Common myeloid progenitor, CD34-positive (primary cell): ENCODE measurements around the gene ZMYM3.

Experiments used
- CTCF ChIA-PET: fragments of 350-600 bp; sonication (Branson Sonifier 250); formaldehyde crosslinking; loops from one replicate; lab custom pipeline; 2021; ENCODE audit warnings: antibody characterized with exemption; lab: Charles Lee
- POLR2A ChIA-PET: fragments of 350-600 bp; sonication (Branson Sonifier 250); formaldehyde crosslinking; loops from one replicate; lab custom pipeline; 2021; ENCODE audit warnings: antibody characterized with exemption; lab: Charles Lee
- DNase-seq, 3 donors: peaks; one replicate each; pipeline versions ENCODE4 v3.0.0 to v3.0.0-alpha.2; 2013
- H3K27ac ChIP-seq, 2 experiments: 1 replicate in 1 of 2; 2 replicates in 1 of 2; pipeline ENCODE4 v1.7.0; 2013; ENCODE audit warnings: inconsistent platforms in 2 of 2, low read length in 2 of 2, mild to moderate bottlenecking in 2 of 2, low read depth in 1 of 2, moderate library complexity in 1 of 2; ENCODE audit not compliant: severe bottlenecking in 2 of 2, insufficient read depth in 1 of 2, poor library complexity in 1 of 2
- H3K27me3 ChIP-seq, 5 experiments: replicated peaks in 2 of 5; 1 replicate in 3 of 5; 2 replicates in 2 of 5; pipeline versions ENCODE4 v1.6.1 to v1.7.0; 2013; ENCODE audit warnings: low read length in 4 of 5, mild to moderate bottlenecking in 2 of 5, moderate library complexity in 2 of 5, inconsistent platforms in 1 of 5; ENCODE audit not compliant: insufficient read depth in 5 of 5, control insufficient read depth in 4 of 5
- H3K36me3 ChIP-seq, 4 experiments: 1 replicate in 2 of 4; 2 replicates in 2 of 4; pipeline versions ENCODE4 v1.6.1 to v1.7.0; 2013; ENCODE audit warnings: low read length in 3 of 4, control low read depth in 1 of 4, mild to moderate bottlenecking in 1 of 4; ENCODE audit not compliant: control insufficient read depth in 4 of 4, insufficient read depth in 4 of 4
- H3K4me1 ChIP-seq, 4 experiments: 1 replicate in 3 of 4; 2 replicates in 1 of 4; pipeline versions ENCODE4 v1.6.1 to v1.7.1; 2013; ENCODE audit warnings: low read length in 3 of 4, mild to moderate bottlenecking in 3 of 4, control low read depth in 1 of 4, inconsistent platforms in 1 of 4, moderate library complexity in 1 of 4; ENCODE audit not compliant: control insufficient read depth in 4 of 4, insufficient read depth in 4 of 4; ENCODE audit errors: control extremely low read depth in 1 of 4
- H3K4me3 ChIP-seq, 7 experiments: 1 replicate in 4 of 7; 2 replicates in 3 of 7; pipeline versions ENCODE4 v1.5.1 to v1.7.0; 2013; ENCODE audit warnings: mild to moderate bottlenecking in 7 of 7, low read length in 6 of 7, moderate library complexity in 6 of 7, inconsistent platforms in 2 of 7, low read depth in 2 of 7, control low read depth in 1 of 7; ENCODE audit not compliant: insufficient read depth in 4 of 7, control insufficient read depth in 1 of 7; ENCODE audit errors: extremely low read depth in 1 of 7
- H3K9me3 ChIP-seq, 5 experiments: 1 replicate in 4 of 5; 2 replicates in 1 of 5; pipeline versions ENCODE4 v1.6.1 to v1.7.1; 2013; ENCODE audit warnings: low read length in 4 of 5, mild to moderate bottlenecking in 2 of 5, inconsistent platforms in 1 of 5, low read depth in 1 of 5, moderate library complexity in 1 of 5; ENCODE audit not compliant: control insufficient read depth in 4 of 5, insufficient read depth in 2 of 5; ENCODE audit errors: control extremely low read depth in 1 of 5
- WGBS: methylation state at CpG from one replicate; pipeline ENCODE4 v1.1.5; 2013; ENCODE audit not compliant: insufficient coverage; 5-methylcytosine and 5-hydroxymethylcytosine counted together

Gene ZMYM3

DNA sequence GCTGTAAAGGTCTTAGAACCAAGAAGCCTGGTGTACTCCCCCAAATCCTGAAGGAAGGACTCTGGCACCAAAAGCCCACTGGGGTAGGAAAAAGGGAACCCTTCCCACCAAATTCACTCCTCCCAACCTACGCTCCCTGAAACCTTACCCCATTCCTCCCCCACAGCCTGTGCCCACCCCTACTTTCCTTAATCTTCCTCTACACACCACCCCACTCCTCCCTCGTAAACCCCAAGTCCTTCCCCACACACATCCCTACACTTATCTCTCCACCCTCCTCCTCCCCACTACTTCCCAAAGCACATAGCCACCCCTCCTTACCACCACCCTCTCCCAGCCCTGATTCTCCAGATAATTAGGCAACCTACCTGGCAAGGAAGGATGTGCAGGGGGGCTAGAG lies 1.7 kb downstream of the ZMYM3 start:
- 66% methylated on average over 2 of the region's 2 CpGs for WGBS
- Histone ChIP-seq H3K4me3 (peak overlapping the region in 6 of 7 experiments; percentile 50 to 92 (median 76)), H3K36me3 (peaks cover 4 to 35% (median 23%) of the 10 kb centered on the region in 4 experiments), H3K4me1 (peaks cover 0 to 34% (median 30%) of the 10 kb centered on the region in 4 experiments), H3K9me3 (peaks cover 0 to 1% (median 0%) of the 10 kb centered on the region in 5 experiments), H3K27ac (peak overlapping the region in 1 of 2 experiments; percentile 83), H3K27me3 (no peaks in the 10 kb centered on the region)
- no peak for DNase-seq
- ChIA-PET CTCF (interaction anchor here (1.1 to 1.2 kb wide), 3 partner anchors 8 to 72 kb away, joined by 3 read pairs; partner anchors contain the start of gene NONO), POLR2A (no interaction called here)

DNA sequence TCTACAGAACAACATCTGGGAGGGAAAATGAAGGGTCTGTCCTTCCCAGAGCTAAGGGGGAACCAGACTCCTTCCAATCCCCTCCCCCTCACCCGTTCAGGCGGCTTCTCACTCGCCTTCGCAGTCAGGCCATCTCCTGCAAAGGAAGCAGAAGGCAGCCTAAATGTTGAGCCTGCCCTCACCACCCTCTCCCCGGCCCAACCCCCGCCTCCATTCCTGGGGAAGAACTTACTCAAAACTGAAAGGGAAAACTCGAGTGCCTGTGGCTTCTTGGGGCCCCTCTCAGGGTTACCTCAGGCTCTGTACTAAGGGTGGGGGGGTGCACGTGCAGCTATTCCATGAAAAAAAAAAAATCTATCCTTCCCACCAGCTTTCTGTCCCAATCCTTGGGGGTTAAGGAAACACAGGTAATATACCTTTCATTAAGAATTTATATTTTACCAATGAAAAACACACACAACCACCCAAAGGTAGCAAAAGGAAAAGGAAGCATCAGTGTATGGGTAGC lies 2.4 kb downstream of the ZMYM3 start:
- Histone ChIP-seq H3K4me1 (peaks cover 0 to 34% (median 30%) of the 10 kb centered on the region in 4 experiments), H3K36me3 (peaks cover 9 to 42% (median 29%) of the 10 kb centered on the region in 4 experiments), H3K4me3 (peak overlapping the region in 5 of 7 experiments; percentile 50 to 92 (median 73)), H3K27me3 (no peaks in the 10 kb centered on the region), H3K27ac (peak overlapping the region in 1 of 2 experiments; percentile 39), H3K9me3 (peaks cover 0 to 1% (median 0%) of the 10 kb centered on the region in 5 experiments)
- ChIA-PET POLR2A (no interaction called here), CTCF (interaction anchor here (0.7 to 1.2 kb wide), 2 partner anchors 24 to 32 kb away, joined by 3 read pairs; partner anchors contain the start of gene NONO)
- 16% methylated on average over 4 of the region's 8 CpGs for WGBS
- peak in 2 of 3 donors; percentile 48 to 55 for DNase-seq

DNA sequence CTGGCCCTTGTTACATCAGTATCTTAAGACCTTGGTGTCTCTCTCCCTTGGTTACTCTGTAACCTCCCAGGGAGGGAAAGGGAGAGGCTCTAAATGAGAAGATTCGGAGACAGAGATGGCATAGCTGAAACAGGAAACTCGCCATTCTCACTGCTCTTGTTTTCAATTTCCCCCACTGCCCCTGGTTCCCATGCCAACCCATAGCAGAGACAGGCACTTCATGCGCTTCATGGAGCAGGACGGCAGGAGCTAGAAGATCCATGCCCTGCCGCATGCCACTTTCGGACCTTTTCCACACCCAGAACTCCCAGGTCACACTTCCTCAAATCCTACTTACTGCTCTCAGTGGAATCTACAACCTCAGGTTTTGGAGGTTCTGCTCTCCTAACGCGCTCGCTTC lies 3.1 kb downstream of the ZMYM3 start:
- no peaks in the 10 kb centered on the region for H3K27me3 ChIP-seq
- H3K9me3 ChIP-seq, result peaks cover 0 to 1% (median 0%) of the 10 kb centered on the region in 5 experiments
- CTCF ChIA-PET, result no interaction called here
- peak overlapping the region in 3 of 7 experiments; percentile 15 to 92 (median 71) for H3K4me3 ChIP-seq
- no peak for DNase-seq
- H3K4me1 ChIP-seq, result peaks cover 0 to 32% (median 29%) of the 10 kb centered on the region in 4 experiments
- 50% methylated on average over 3 of the region's 9 CpGs for WGBS
- peak overlapping the region in 1 of 2 experiments; percentile 39 for H3K27ac ChIP-seq
- POLR2A ChIA-PET, result no interaction called here
- peaks cover 10 to 47% (median 32%) of the 10 kb centered on the region in 4 experiments for H3K36me3 ChIP-seq

DNA sequence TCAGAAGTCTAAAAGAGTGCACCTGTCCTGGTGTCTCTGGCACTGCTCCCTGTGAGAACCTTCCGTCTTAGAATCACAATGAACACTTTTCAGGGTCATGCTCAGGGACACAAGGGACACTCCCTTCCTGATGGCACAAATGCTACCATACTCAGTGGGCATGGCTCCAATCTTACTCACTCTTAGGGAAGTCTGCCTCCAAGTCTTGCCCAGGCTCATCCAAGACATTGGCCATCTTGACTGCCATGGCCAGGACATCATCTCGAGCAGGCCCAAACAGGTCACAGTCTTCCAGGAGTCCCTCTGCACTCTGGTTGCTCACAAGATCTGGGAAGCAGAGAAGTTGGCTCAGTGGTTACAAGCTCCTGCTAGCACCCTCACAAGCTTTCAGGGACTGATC lies 8.8 kb downstream of the ZMYM3 start:
- Histone ChIP-seq H3K9me3 (peaks cover 0 to under 1% (median 0%) of the 10 kb centered on the region in 5 experiments), H3K36me3 (peaks cover 20 to 96% (median 58%) of the 10 kb centered on the region in 4 experiments), H3K27ac (no peak overlapping the region), H3K27me3 (no peaks in the 10 kb centered on the region), H3K4me3 (peak overlapping the region in 1 of 7 experiments; percentile 2), H3K4me1 (no peaks in the 10 kb centered on the region)
- POLR2A ChIA-PET, result no interaction called here
- DNase-seq, result no peak
- CTCF ChIA-PET, result interaction anchor here (1.3 kb wide), 1 partner anchor 9 kb away, joined by 3 read pairs; the partner anchor contains the start of gene ZMYM3
- WGBS, result 90% methylated on average over 2 of the region's 2 CpGs

DNA sequence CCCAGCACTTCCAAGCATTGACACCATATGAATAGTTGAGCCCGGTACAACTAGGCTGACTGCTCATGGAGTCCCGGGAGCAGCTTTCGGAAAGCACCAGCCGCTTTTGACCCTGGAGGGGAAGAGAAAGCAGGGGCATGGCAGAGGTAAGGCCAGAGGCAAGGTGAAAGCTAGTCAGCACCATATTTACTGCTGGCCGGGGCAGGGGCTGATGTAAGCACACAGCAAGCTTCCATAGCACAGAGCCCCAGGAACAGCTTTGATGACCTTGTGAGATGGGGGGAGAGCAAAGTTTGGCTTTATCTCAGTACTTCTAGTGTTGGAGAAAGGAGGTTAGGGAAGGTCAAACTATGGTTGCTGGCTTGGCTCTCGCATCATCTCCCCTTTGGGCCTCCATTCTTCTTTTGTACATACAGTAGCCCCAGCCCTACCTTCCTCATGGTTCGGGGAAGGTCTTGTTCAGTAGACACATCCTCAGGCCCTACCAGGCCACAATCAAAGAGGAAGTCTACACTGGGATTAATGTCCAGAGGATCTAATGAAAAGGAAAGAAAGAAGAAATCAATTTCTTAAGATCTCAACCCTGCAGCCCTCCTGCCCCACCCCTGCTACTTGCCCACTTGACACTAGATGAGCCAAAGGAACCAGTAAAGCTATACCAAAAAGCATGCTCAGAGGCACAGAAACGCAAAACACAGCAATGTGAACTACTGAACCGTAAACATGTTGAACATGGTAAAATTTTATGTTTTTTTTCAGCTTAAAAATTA lies 9.4 kb downstream of the ZMYM3 start:
- Histone ChIP-seq H3K4me3 (no peak overlapping the region), H3K9me3 (no peaks in the 10 kb centered on the region), H3K27ac (no peak overlapping the region), H3K27me3 (no peaks in the 10 kb centered on the region), H3K36me3 (peaks cover 20 to 94% (median 57%) of the 10 kb centered on the region in 4 experiments), H3K4me1 (no peaks in the 10 kb centered on the region)
- 98% methylated on average over 6 of the region's 9 CpGs for WGBS
- ChIA-PET CTCF (interaction anchor here (0.9 kb wide), 1 partner anchor 8 kb away, joined by 3 read pairs; no protein-coding TSS in a partner anchor), POLR2A (no interaction called here)
- no peak for DNase-seq

DNA sequence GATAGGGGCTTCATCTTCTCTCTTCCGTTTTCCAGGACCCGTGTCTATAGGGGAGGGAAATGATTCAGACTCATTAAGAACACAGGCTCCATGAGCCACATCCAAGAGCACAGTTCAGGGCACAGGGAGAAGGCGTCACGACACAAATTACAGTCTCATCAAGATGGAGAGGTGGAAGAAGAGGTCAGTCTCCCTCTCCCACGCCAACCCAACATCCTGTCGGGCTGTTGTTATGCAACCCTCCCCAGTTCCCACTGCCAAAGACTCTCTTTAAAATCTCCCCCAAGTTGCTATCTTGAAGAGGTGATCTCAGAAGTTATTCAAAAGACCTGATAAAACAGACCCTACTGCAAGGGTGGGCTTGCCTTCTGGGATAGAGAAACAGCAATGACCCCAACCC lies 12.6 kb downstream of the ZMYM3 start:
- H3K4me1 ChIP-seq, result no peaks in the 10 kb centered on the region
- 100% methylated on average over 1 of the region's 6 CpGs for WGBS
- DNase-seq, result no peak
- H3K27ac ChIP-seq, result no peak overlapping the region
- peaks cover 8 to 64% (median 37%) of the 10 kb centered on the region in 4 experiments for H3K36me3 ChIP-seq
- POLR2A ChIA-PET, result no interaction called here
- H3K27me3 ChIP-seq, result no peaks in the 10 kb centered on the region
- H3K9me3 ChIP-seq, result no peaks in the 10 kb centered on the region
- no peak overlapping the region for H3K4me3 ChIP-seq
- CTCF ChIA-PET, result no interaction called here
